AG04450 (cell line): ENCODE measurements around the gene PP2D1. TPM values are rescaled to one million over a fixed set of nuclear protein-coding genes. Genes with fewer than 3 reads are reported as not detected.

Experiments
- CTCF ChIA-PET: fragments of 300-600, 350-600 bp; formaldehyde crosslinking; extraction: SDS; loops from one replicate; lab custom pipeline; 2022; ENCODE audit warnings: antibody characterized with exemption, inconsistent platforms; lab: Charles Lee
- POLR2A ChIA-PET: fragments of 350-600 bp; formaldehyde crosslinking; extraction: SDS; loops from one replicate; lab custom pipeline; 2021; ENCODE audit warnings: antibody characterized with exemption, inconsistent platforms; lab: Yijun Ruan, JAX
- DNase-seq: peaks from one replicate; pipeline ENCODE4 v3.0.0-alpha.2; 2011; ENCODE audit warnings: low read depth, low spot score
- H3K27ac ChIP-seq: one replicate; pipeline ENCODE4 v1.5.1; 2012; ENCODE audit warnings: low read depth, low read length, control low read depth
- H3K27me3 ChIP-seq: one replicate; pipeline ENCODE4 v1.6.0; 2012; ENCODE audit warnings: low read length; ENCODE audit not compliant: control insufficient read depth, insufficient read depth
- H3K4me3 ChIP-seq: 2 replicates; pipeline ENCODE4 v1.5.1; 2011; ENCODE audit warnings: mild to moderate bottlenecking, low read depth, low read length, control low read depth
- H3K9me3 ChIP-seq: 2 replicates; pipeline ENCODE4 v1.5.1; 2012; ENCODE audit warnings: low read length; ENCODE audit not compliant: control insufficient read depth, insufficient read depth
- polyA plus RNA-seq: library from polyadenylated mRNA; depleted of rRNA; stranded (reverse); fragments of >200 nt; gene quantifications from 2 replicates; pipeline ENCODE4 v1.2.3, GENCODE V29; 2011; rRNA removed
- small RNA-seq: library from RNA; depleted of rRNA; stranded (forward); fragments of <200 nt; gene quantifications from one replicate; pipeline ENCODE3, GENCODE V24; 2012; ENCODE audit warnings: low read depth; ENCODE audit not compliant: insufficient read length
- TF ChIP-seq, protein P1 (sequence below): IDR thresholded peaks from 2 replicates; pipeline ENCODE4 v1.5.1; 2011; ENCODE audit warnings: low read depth, low read length, control low read depth, inconsistent platforms

PP2D1 gene
- polyA plus RNA-seq, 1 experiment = not detected

DNA sequence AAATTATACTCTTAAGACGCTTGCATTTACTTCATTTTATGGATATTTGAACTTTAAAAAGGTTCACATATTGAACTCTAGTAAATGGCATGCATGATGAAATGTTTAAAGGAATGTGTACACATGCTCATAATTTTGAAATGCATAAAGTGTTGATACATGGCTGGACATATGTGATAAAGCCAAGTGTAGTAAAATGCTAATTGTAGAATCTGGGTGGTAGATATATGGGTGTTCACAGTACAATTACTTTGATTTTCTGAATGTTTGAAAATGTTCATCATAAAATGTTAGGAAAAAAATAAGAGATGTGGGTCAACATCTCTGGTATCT lies 73.8 kb downstream of the PP2D1 start:
- Histone ChIP-seq H3K4me3 (no peak overlapping the region), H3K27me3 (peaks cover 4% of the 10 kb centered on the region), H3K27ac (no peak overlapping the region), H3K9me3 (no peaks in the 10 kb centered on the region)
- no peak for DNase-seq
- POLR2A ChIA-PET = no interaction called here
- TF ChIP-seq, protein P1, sequence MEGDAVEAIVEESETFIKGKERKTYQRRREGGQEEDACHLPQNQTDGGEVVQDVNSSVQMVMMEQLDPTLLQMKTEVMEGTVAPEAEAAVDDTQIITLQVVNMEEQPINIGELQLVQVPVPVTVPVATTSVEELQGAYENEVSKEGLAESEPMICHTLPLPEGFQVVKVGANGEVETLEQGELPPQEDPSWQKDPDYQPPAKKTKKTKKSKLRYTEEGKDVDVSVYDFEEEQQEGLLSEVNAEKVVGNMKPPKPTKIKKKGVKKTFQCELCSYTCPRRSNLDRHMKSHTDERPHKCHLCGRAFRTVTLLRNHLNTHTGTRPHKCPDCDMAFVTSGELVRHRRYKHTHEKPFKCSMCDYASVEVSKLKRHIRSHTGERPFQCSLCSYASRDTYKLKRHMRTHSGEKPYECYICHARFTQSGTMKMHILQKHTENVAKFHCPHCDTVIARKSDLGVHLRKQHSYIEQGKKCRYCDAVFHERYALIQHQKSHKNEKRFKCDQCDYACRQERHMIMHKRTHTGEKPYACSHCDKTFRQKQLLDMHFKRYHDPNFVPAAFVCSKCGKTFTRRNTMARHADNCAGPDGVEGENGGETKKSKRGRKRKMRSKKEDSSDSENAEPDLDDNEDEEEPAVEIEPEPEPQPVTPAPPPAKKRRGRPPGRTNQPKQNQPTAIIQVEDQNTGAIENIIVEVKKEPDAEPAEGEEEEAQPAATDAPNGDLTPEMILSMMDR = no peak
- CTCF ChIA-PET = no interaction called here

DNA sequence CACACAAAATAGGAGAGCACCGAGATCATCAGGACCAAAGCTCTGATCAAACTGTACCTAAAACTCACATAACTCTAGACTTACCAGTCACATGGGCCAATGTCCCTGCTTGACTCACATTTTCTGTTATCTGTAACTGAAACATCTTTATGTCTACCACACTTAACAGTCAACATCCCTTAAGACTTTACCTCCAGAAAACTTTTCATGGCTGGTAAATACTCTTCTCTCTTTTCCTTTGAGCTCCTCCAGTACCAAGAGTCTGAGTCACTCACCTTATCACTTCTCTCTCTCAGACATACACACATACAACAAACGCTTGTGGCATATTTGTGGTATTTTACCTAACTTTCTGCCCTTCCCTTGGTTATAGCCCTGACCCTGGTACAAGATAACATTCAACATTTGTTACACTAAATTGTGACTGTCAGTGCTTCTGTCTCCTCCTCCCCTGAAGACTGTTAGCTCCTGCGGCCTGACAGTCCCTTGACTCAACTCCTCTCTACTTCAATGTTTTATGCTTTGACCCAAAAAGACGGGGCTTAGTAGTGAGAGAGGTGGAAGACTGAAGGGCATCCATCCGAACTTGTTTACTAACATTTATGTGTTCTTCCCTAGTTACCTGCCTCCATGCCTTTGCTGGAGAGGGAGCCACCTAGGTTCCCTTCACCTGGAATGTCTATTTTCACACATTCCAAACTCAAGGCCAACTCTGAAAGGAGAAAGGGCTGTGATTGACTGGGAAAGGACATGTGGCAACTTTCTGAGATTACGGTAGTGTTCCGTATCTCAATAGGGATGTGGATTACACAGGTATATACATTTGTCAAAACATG lies 74.4 kb downstream of the PP2D1 start:
- Histone ChIP-seq H3K4me3 (no peak overlapping the region), H3K27me3 (peaks cover 4% of the 10 kb centered on the region), H3K9me3 (no peaks in the 10 kb centered on the region), H3K27ac (no peak overlapping the region)
- ChIA-PET CTCF (no interaction called here), POLR2A (interaction anchor here (0.7 kb wide), 1 partner anchor 19 kb away, joined by 3 read pairs; no protein-coding TSS in a partner anchor)
- TF ChIP-seq, protein P1 = no peak
- no peak for DNase-seq

Small RNAs within 50 kb of the gene (small RNA-seq; reads per million reads assigned to genes)
- not detected for gene RNU4-85P
- gene RPL39P18 = not detected

Other genes with a start within 250 kb of the PP2D1 start
- 0.24 and 0.33 TPM in 2 replicates for gene EFHB, start 78.0 kb downstream of the PP2D1 start, polyA plus RNA-seq
- gene RAB5A, start 65.2 kb downstream of the PP2D1 start, polyA plus RNA-seq = 44.5 and 58.7 TPM in 2 replicates
- 4.6 and 5.5 TPM in 2 replicates for gene KAT2B, start 28.2 kb upstream of the PP2D1 start, polyA plus RNA-seq
- gene SGO1, start 173.9 kb upstream of the PP2D1 start, polyA plus RNA-seq = 1.3 and 2.2 TPM in 2 replicates